GM11168 (cell line): ENCODE results near the gene SLC16A2.
"Not testable (repeated sequence)": the region's sequence is repeated elsewhere in the genome, so short reads cannot be mapped to it uniquely, and the experiment has no call there.

Experiments used
- in situ Hi-C: fragments of 300-500 bp; cut with MboI; formaldehyde crosslinking; loops from one replicate; pipeline ENCODE4 v1.12.0; 2022; ENCODE audit warnings: low sequenced_read_pairs; ENCODE audit not compliant: unreplicated experiment

The SLC16A2 gene

GRCh38 chrX:74500555-74500954 lies 79.3 kb downstream of the SLC16A2 start:
- in situ Hi-C loops, result no loop called here

- in situ Hi-C loops, result no loop called here
Measured at GRCh38 chrX:74505437-74505836, 84.1 kb downstream of the SLC16A2 start.

GRCh38 chrX:74506317-74507115 lies 85.2 kb downstream of the SLC16A2 start:
- in situ Hi-C loops, result no loop called here

- in situ Hi-C loops, result no loop called here
Measured at GRCh38 chrX:74507191-74507590, 85.9 kb downstream of the SLC16A2 start.

- in situ Hi-C loops, result no loop called here
Measured at GRCh38 chrX:74509989-74510388, 88.7 kb downstream of the SLC16A2 start.

- in situ Hi-C loops, result no loop called here
Measured at GRCh38 chrX:74510401-74510800, 89.1 kb downstream of the SLC16A2 start.

GRCh38 chrX:74511704-74512103 lies 90.4 kb downstream of the SLC16A2 start:
- in situ Hi-C loops, result no loop called here

- in situ Hi-C loops, result no loop called here
Measured at GRCh38 chrX:74514384-74514783, 93.1 kb downstream of the SLC16A2 start.

- in situ Hi-C loops, result no loop called here
Measured at GRCh38 chrX:74515356-74515755, 94.1 kb downstream of the SLC16A2 start.

- in situ Hi-C loops, result not testable (repeated sequence)
Measured at GRCh38 chrX:74516013-74516412, 94.7 kb downstream of the SLC16A2 start.

- in situ Hi-C loops, result no loop called here
Measured at GRCh38 chrX:74519870-74520269, 98.6 kb downstream of the SLC16A2 start.

GRCh38 chrX:74520291-74520690 lies 99.0 kb downstream of the SLC16A2 start:
- in situ Hi-C loops, result no loop called here

- in situ Hi-C loops, result no loop called here
Measured at GRCh38 chrX:74520896-74521295, 99.6 kb downstream of the SLC16A2 start.

- in situ Hi-C loops, result no loop called here
Measured at GRCh38 chrX:74521961-74522751, 100.9 kb downstream of the SLC16A2 start.

- in situ Hi-C loops, result no loop called here
Measured at GRCh38 chrX:74523224-74523623, 101.9 kb downstream of the SLC16A2 start.

- in situ Hi-C loops, result no loop called here
Measured at GRCh38 chrX:74523870-74524735, 102.8 kb downstream of the SLC16A2 start.

GRCh38 chrX:74525116-74525515 lies 103.8 kb downstream of the SLC16A2 start:
- in situ Hi-C loops, result no loop called here

GRCh38 chrX:74526764-74527163 lies 105.5 kb downstream of the SLC16A2 start:
- in situ Hi-C loops, result no loop called here

- in situ Hi-C loops, result no loop called here
Measured at GRCh38 chrX:74527350-74527749, 106.1 kb downstream of the SLC16A2 start.

- in situ Hi-C loops, result no loop called here
Measured at GRCh38 chrX:74529311-74529710, 108.0 kb downstream of the SLC16A2 start.

GRCh38 chrX:74531081-74531480 lies 109.8 kb downstream of the SLC16A2 start:
- in situ Hi-C loops, result no loop called here
